Neural cell (in vitro differentiated cells): ENCODE data around the gene FADS3.

Experiments used
- CTCF ChIP-seq: fragments of 450-650 bp; IDR thresholded peaks from 2 replicates; pipeline ENCODE4 v1.5.1; 2014; ENCODE audit warnings: antibody characterized with exemption, mild to moderate bottlenecking, moderate library complexity; ENCODE audit not compliant: poor library complexity, severe bottlenecking
- EZH2 ChIP-seq: fragments of 200-600, 300-800 bp; shearing (Covaris generic), sonication (generic); IDR thresholded peaks from 2 replicates; pipeline ENCODE4 v1.6.1; 2014; ENCODE audit warnings: antibody characterized with exemption, low read length, borderline replicate concordance, mild to moderate bottlenecking; ENCODE audit not compliant: insufficient read depth, poor library complexity, severe bottlenecking
- MXI1 ChIP-seq: fragments of 450-650 bp; conservative IDR thresholded peaks from 2 replicates; pipeline ENCODE4 v1.6.1; 2014; ENCODE audit warnings: antibody characterized with exemption, mild to moderate bottlenecking; ENCODE audit not compliant: poor library complexity, severe bottlenecking
- POLR2AphosphoS5 ChIP-seq: IDR thresholded peaks from 2 replicates; pipeline ENCODE4 v1.6.1; 2012
- RAD21 ChIP-seq: fragments of 450-650 bp; conservative IDR thresholded peaks from 2 replicates; pipeline ENCODE4 v1.6.1; 2014; ENCODE audit warnings: antibody characterized with exemption, mild to moderate bottlenecking, moderate library complexity
- TAF1 ChIP-seq: IDR thresholded peaks from 2 replicates; pipeline ENCODE4 v1.6.1; 2012; ENCODE audit warnings: low read depth

- TF ChIP-seq POLR2AphosphoS5 (no peak), MXI1 (no peak), CTCF (no peak), EZH2 (no peak), TAF1 (no peak), RAD21 (no peak)
Observed at GRCh38 chr11:61911701-61912529, 20.6 kb upstream of the FADS3 start.
